Fibroblast of pulmonary artery (primary cell): ENCODE measurements around the gene DUSP14.
A peak's percentile ranks its signal among the peaks of the same experiment; 100 is the strongest.
"Not testable (repeated sequence)": the region's sequence is repeated elsewhere in the genome, so short reads cannot be mapped to it uniquely, and the experiment has no call there.

Experiments
- DNase-seq: peaks from one replicate; pipeline ENCODE4 v3.0.0-alpha.2; 2010; ENCODE audit warnings: low read depth
- H3K4me3 ChIP-seq: replicated peaks from 2 replicates; pipeline ENCODE4 v1.5.1; 2011; ENCODE audit warnings: low read depth, mild to moderate bottlenecking, control low read depth, low read length, moderate library complexity
- CTCF ChIP-seq: IDR thresholded peaks from 2 replicates; pipeline ENCODE4 v1.5.1; 2011; ENCODE audit warnings: mild to moderate bottlenecking, control low read depth, low read length, inconsistent platforms; ENCODE audit errors: missing control alignments

Gene DUSP14

GRCh38 chr17:37489197-37490001, at the start of gene DUSP14:
DUSP14 (plus strand) TSS chr17:37489891; CDS start chr17:37512273, 22,382 bp downstream.
- peak; percentile 73 for DNase-seq
- peak within 1 kb of the TSS; percentile 77 for H3K4me3 ChIP-seq
- TF ChIP-seq CTCF = no peak

- no peak overlapping the region for H3K4me3 ChIP-seq
- no peak for DNase-seq
- TF ChIP-seq CTCF = no peak
Measured at GRCh38 chr17:37440424-37440823, 49.3 kb upstream of the DUSP14 start.

- DNase-seq, H3K4me3 ChIP-seq: not testable (repeated sequence)
Measured at GRCh38 chr17:37441369-37442014, 48.2 kb upstream of the DUSP14 start.

- no peak for TF ChIP-seq CTCF
- DNase-seq = no peak
- H3K4me3 ChIP-seq = no peak overlapping the region
Measured at GRCh38 chr17:37446027-37446426, 43.7 kb upstream of the DUSP14 start.

GRCh38 chr17:37447641-37448040, 42.0 kb upstream of the DUSP14 start:
- DNase-seq = peak; percentile 17
- H3K4me3 ChIP-seq = no peak overlapping the region
- no peak for TF ChIP-seq CTCF

- no peak for TF ChIP-seq CTCF
- DNase-seq = no peak
- no peak overlapping the region for H3K4me3 ChIP-seq
Measured at GRCh38 chr17:37450112-37450511, 39.6 kb upstream of the DUSP14 start.

GRCh38 chr17:37457801-37458200, 31.9 kb upstream of the DUSP14 start:
- DNase-seq, H3K4me3 ChIP-seq: not testable (repeated sequence)

- peak; percentile 66 for DNase-seq
- TF ChIP-seq CTCF = no peak
Measured at GRCh38 chr17:37458805-37459204, 30.9 kb upstream of the DUSP14 start.

More at GRCh38 chr17:37458805-37459204, 30.9 kb upstream of the DUSP14 start:
- no peak overlapping the region for H3K4me3 ChIP-seq
